Measurements from ENCODE around the gene MYCBPAP. TPM values are rescaled to one million over a fixed set of nuclear protein-coding genes. Genes with fewer than 3 reads are reported as not detected.

Gene MYCBPAP
- polyA plus RNA-seq, 3 donors: not detected

GRCh38 chr17:50562242-50563091 is 54.2 kb downstream of the MYCBPAP start:
- 18% methylated on average over 12 of the region's 22 CpGs for WGBS (ENCODE audit: insufficient coverage)
- DNase-seq: no peak
- Histone ChIP-seq H3K4me2 (replicated peaks; ENCODE audit: extremely low read depth, low read length, poor library complexity, severe bottlenecking) (no peak overlapping the region), H3K9me3 (replicated peaks in 1 of 2; ENCODE audit: control insufficient read depth in 1 of 2, insufficient read depth in 1 of 2, low read length in 2 of 2) (peaks cover 0 to 16% of the 10 kb centered on the region in 2 donors), H3K36me3 (replicated peaks in 1 of 2; ENCODE audit: control insufficient read depth in 1 of 2, insufficient read depth in 2 of 2, low read length in 2 of 2) (no peaks in the 10 kb centered on the region), H3K27me3 (ENCODE audit: control insufficient read depth in 2 of 2, insufficient read depth in 2 of 2, low read length in 2 of 2) (peaks cover 59 to 90% of the 10 kb centered on the region in 2 donors), H3K79me2 (ENCODE audit: insufficient read depth, low read length) (no peaks in the 10 kb centered on the region), H3K4me1 (ENCODE audit: control insufficient read depth in 1 of 2, insufficient read depth in 2 of 2, low read length in 2 of 2) (peaks cover 30 to 31% of the 10 kb centered on the region in 2 donors), H2AFZ (ENCODE audit: insufficient read depth, low read depth, low read length, poor library complexity, severe bottlenecking) (no peak overlapping the region), H3K9ac (ENCODE audit: insufficient read depth, low read length, poor library complexity, severe bottlenecking) (no peak overlapping the region), H3K4me3 (replicated peaks in 1 of 3; ENCODE audit: low read depth in 2 of 3, low read length in 3 of 3) (no peak overlapping the region), H3K27ac (ENCODE audit: low read depth in 1 of 2, low read length in 2 of 2) (no peak overlapping the region), H4K20me1 (ENCODE audit: insufficient read depth, low read length) (peaks cover 5% of the 10 kb centered on the region)
- Mint-ChIP-seq H3K9me3 (peaks cover 0 to 18% (median 3%) of the 10 kb centered on the region in 7 donors), H3K36me3 (no peaks in the 10 kb centered on the region), H3K27me3 (ENCODE audit: low read depth in 3 of 3) (peaks cover 76 to 99% (median 90%) of the 10 kb centered on the region in 3 donors), H3K4me1 (peaks cover 30% of the 10 kb centered on the region), H3K4me3 (peak overlapping the region in 1 of 2 donors; percentile 64), H3K27ac (no peak overlapping the region)
- intact Hi-C loops (cut with micrococcal nuclease): loop anchor here in 1 of 2 donors (5.0 kb wide), 1 partner anchor 60 kb away; no protein-coding TSS in a partner anchor
- no peak for TF ChIP-seq CTCF (IDR thresholded peaks at IDR 0.05)

GRCh38 chr17:50563092-50563511 is 54.9 kb downstream of the MYCBPAP start:
- peaks cover 54 to 87% of the 10 kb centered on the region in 2 donors for H3K27me3 ChIP-seq (ENCODE audit: control insufficient read depth in 2 of 2, insufficient read depth in 2 of 2, low read length in 2 of 2)
- Mint-ChIP-seq H3K27me3 (ENCODE audit: low read depth in 3 of 3) (peaks cover 77 to 99% (median 86%) of the 10 kb centered on the region in 3 donors), H3K36me3 (no peaks in the 10 kb centered on the region), H3K4me3 (peak overlapping the region in 1 of 2 donors; percentile 73), H3K27ac (no peak overlapping the region), H3K4me1 (peaks cover 30% of the 10 kb centered on the region), H3K9me3 (peaks cover 0 to 16% (median 3%) of the 10 kb centered on the region in 7 donors)
- intact Hi-C loops (cut with micrococcal nuclease): loop anchor here in 1 of 2 donors (5.0 kb wide), 1 partner anchor 59 kb away; no protein-coding TSS in a partner anchor
- H3K4me2 ChIP-seq (replicated peaks; ENCODE audit: extremely low read depth, low read length, poor library complexity, severe bottlenecking): no peak overlapping the region
- H2AFZ ChIP-seq (ENCODE audit: insufficient read depth, low read depth, low read length, poor library complexity, severe bottlenecking): no peak overlapping the region
- H3K27ac ChIP-seq (ENCODE audit: low read depth in 1 of 2, low read length in 2 of 2): no peak overlapping the region
- peaks cover 30 to 31% of the 10 kb centered on the region in 2 donors for H3K4me1 ChIP-seq (ENCODE audit: control insufficient read depth in 1 of 2, insufficient read depth in 2 of 2, low read length in 2 of 2)
- TF ChIP-seq CTCF (IDR thresholded peaks at IDR 0.05): no peak
- H3K79me2 ChIP-seq (ENCODE audit: insufficient read depth, low read length): no peaks in the 10 kb centered on the region
- H3K9me3 ChIP-seq (replicated peaks in 1 of 2; ENCODE audit: control insufficient read depth in 1 of 2, insufficient read depth in 1 of 2, low read length in 2 of 2): peaks cover 0 to 15% of the 10 kb centered on the region in 2 donors
- no CpG with 5 or more reads among the region's 4 CpGs for WGBS (ENCODE audit: insufficient coverage)
- H3K9ac ChIP-seq (ENCODE audit: insufficient read depth, low read length, poor library complexity, severe bottlenecking): no peak overlapping the region
- no peaks in the 10 kb centered on the region for H3K36me3 ChIP-seq (replicated peaks in 1 of 2; ENCODE audit: control insufficient read depth in 1 of 2, insufficient read depth in 2 of 2, low read length in 2 of 2)
- no peak for DNase-seq
- H4K20me1 ChIP-seq (ENCODE audit: insufficient read depth, low read length): peaks cover 5% of the 10 kb centered on the region
- no peak overlapping the region for H3K4me3 ChIP-seq (replicated peaks in 1 of 3; ENCODE audit: low read depth in 2 of 3, low read length in 3 of 3)
